Esophagus squamous epithelium (tissue), 5 donors: ENCODE measurements around the gene DYNLL1. TPM values are rescaled to one million over a fixed set of nuclear protein-coding genes. Genes with fewer than 3 reads are reported as not detected.

Experiments
- DNase-seq: peaks from one replicate; lab custom pipeline; 2025; lab: John Stamatoyannopoulos, UW
- H3K27ac ChIP-seq, 4 donors: fragments of 200-600 bp; sonication (generic); one replicate each; pipeline ENCODE4 v1.5.1; 2016 to 2019; ENCODE audit warnings: mild to moderate bottlenecking in 1 of 4
- H3K27me3 ChIP-seq, 4 donors: fragments of 200-600 bp; sonication (generic); 1 replicate in 3 of 4; 2 replicates in 1 of 4; pipeline versions ENCODE4 v1.5.1 to v1.6.0; 2017 to 2021; ENCODE audit warnings: antibody characterized with exemption in 1 of 4
- H3K36me3 ChIP-seq, 3 donors: fragments of 200-600 bp; sonication (generic); one replicate each; pipeline ENCODE4 v1.5.1; 2016 to 2019
- H3K4me1 ChIP-seq, 3 donors: fragments of 200-600 bp; sonication (generic); one replicate each; pipeline ENCODE4 v1.5.1; 2017 to 2019
- H3K4me3 ChIP-seq, 4 donors: fragments of 200-600 bp; sonication (generic); 1 replicate in 3 of 4; 2 replicates in 1 of 4; pipeline ENCODE4 v1.5.1; 2016 to 2019; ENCODE audit warnings: mild to moderate bottlenecking in 2 of 4, moderate library complexity in 1 of 4
- H3K9me3 ChIP-seq, 3 donors: fragments of 200-600 bp; sonication (generic); one replicate each; pipeline ENCODE4 v1.5.1; 2016 to 2019
- CTCF ChIP-seq, 6 experiments: fragments of 450-650 bp in 4 of 6; fragments of 200-600 bp in 2 of 6; sonication (generic) in 2 of 6; IDR thresholded peaks; one replicate each; pipeline ENCODE4 v1.5.1; 2016 to 2019; ENCODE audit warnings: antibody characterized with exemption in 6 of 6, mild to moderate bottlenecking in 4 of 6, moderate library complexity in 4 of 6
- POLR2A ChIP-seq, 4 donors: fragments of 450-650 bp; IDR thresholded peaks; one replicate each; pipeline ENCODE4 v1.6.1; 2017; ENCODE audit warnings: antibody characterized with exemption in 4 of 4, mild to moderate bottlenecking in 4 of 4, moderate library complexity in 3 of 4
- WGBS, 2 donors: methylation state at CpG; one replicate each; pipeline ENCODE4 v1.1.5; 2018; 5-methylcytosine and 5-hydroxymethylcytosine counted together
- intact Hi-C: fragments of 100-400 bp; cut with DNase I; formaldehyde crosslinking; loops from one replicate; pipeline ENCODE4 v1.15.0; 2022
- small RNA-seq, 4 donors: library from RNA; depleted of rRNA; stranded (forward); fragments of <200 nt; gene quantifications; one replicate each; pipeline ENCODE3, GENCODE V24; 2016
- total RNA-seq, 4 donors: library from RNA; depleted of rRNA; stranded (reverse); fragments of >200 nt; gene quantifications; one replicate each; pipeline ENCODE4 v1.1.0, GENCODE V29; 2016
- donor health status: DM: yes; HTN: yes; CAD: no.

DYNLL1 gene
- total RNA-seq, 4 donors from 2014 or later: 368 to 605 (median 490) TPM

- H3K27me3 ChIP-seq: no peaks in the 10 kb centered on the region
- peaks cover 44 to 90% (median 68%) of the 10 kb centered on the region in 3 donors for H3K4me1 ChIP-seq
- H3K9me3 ChIP-seq: no peaks in the 10 kb centered on the region
- DNase-seq: no peak
- TF ChIP-seq POLR2A (IDR thresholded peaks at IDR 0.05): no peak
- TF ChIP-seq CTCF (IDR thresholded peaks at IDR 0.05): no peak
- peaks cover 0 to 49% (median 4%) of the 10 kb centered on the region in 3 donors for H3K36me3 ChIP-seq
- peak overlapping the region; percentile 71 to 97 (median 86) for H3K27ac ChIP-seq
- intact Hi-C loops: no loop called here
- WGBS, 2 donors: 0 to 29% methylated on average over 1 of the region's 1 CpG
- H3K4me3 ChIP-seq: peak overlapping the region in 2 of 4 donors; percentile 63 to 82
Measured at GRCh38 chr12:120539303-120539702, 43.4 kb downstream of the DYNLL1 start.

DNA sequence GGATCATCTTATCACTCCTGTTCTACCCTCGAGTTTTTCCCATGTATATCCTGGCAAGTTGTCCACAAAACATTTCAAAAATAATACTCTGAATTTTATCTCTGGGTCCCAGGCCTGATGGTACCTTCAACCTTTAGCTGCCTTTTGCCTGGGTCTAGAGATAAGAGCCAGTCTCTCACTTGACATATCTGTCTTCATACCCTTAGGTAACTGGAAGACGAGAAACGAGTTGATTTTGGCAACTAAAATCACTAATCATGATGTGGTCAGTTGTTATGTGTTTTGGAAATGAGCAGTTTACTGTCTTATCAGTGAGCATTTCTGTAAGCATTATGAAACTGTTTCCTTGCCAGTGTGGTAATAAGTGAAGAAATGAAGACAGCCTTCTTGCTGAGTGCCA, 44.5 kb downstream of the DYNLL1 start:
- intact Hi-C loops: no loop called here
- H3K27me3 ChIP-seq: no peaks in the 10 kb centered on the region
- H3K27ac ChIP-seq: peak overlapping the region; percentile 49 to 97 (median 81)
- no peak overlapping the region for H3K4me3 ChIP-seq
- peaks cover 0 to 51% (median 4%) of the 10 kb centered on the region in 3 donors for H3K36me3 ChIP-seq
- DNase-seq: no peak
- TF ChIP-seq CTCF (IDR thresholded peaks at IDR 0.05): no peak
- no peak for TF ChIP-seq POLR2A (IDR thresholded peaks at IDR 0.05)
- H3K4me1 ChIP-seq: peaks cover 41 to 99% (median 68%) of the 10 kb centered on the region in 3 donors
- no peaks in the 10 kb centered on the region for H3K9me3 ChIP-seq
- 8 to 20% methylated on average over 3 of the region's 3 CpGs for WGBS, 2 donors

DNA sequence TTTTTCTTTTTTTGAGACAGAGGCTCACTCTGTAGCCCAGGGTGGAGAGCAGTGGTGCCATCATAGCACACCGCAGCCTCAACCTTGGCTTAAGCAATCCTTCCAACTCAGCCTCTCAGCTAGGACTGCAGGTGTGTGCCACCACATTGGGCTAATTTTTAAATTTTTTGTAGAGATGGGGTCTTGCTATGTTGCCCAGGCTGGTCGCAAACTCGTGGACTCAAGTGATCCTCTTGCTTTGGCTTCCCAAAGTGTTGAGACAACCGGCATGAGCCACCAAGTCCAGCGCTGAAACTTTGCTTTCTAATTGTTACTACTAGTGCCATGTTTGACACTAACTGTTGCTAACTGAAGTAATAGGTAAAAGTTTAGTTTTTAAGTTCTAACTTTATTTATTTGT, 46.3 kb downstream of the DYNLL1 start:
- intact Hi-C loops: no loop called here
- no peak overlapping the region for H3K4me3 ChIP-seq
- H3K4me1 ChIP-seq: peaks cover 29 to 92% (median 52%) of the 10 kb centered on the region in 3 donors
- H3K9me3 ChIP-seq: no peaks in the 10 kb centered on the region
- no peak for TF ChIP-seq POLR2A (IDR thresholded peaks at IDR 0.05)
- TF ChIP-seq CTCF (IDR thresholded peaks at IDR 0.05): no peak
- 96 to 98% methylated on average over 5 of the region's 5 CpGs for WGBS, 2 donors
- peaks cover 0 to 63% (median 9%) of the 10 kb centered on the region in 3 donors for H3K36me3 ChIP-seq
- H3K27me3 ChIP-seq: no peaks in the 10 kb centered on the region
- DNase-seq: no peak
- no peak overlapping the region for H3K27ac ChIP-seq

- Histone ChIP-seq H3K9me3 (no peaks in the 10 kb centered on the region), H3K27ac (no peak overlapping the region), H3K4me3 (no peak overlapping the region), H3K4me1 (peaks cover 4 to 84% (median 30%) of the 10 kb centered on the region in 3 donors), H3K36me3 (peaks cover 4 to 86% (median 17%) of the 10 kb centered on the region in 3 donors), H3K27me3 (no peaks in the 10 kb centered on the region)
- no peak for TF ChIP-seq POLR2A (IDR thresholded peaks at IDR 0.05)
- TF ChIP-seq CTCF (IDR thresholded peaks at IDR 0.05): no peak
- DNase-seq: no peak
- intact Hi-C loops: no loop called here
- WGBS, 2 donors: 79 to 80% methylated on average over 3 of the region's 3 CpGs
Measured at GRCh38 chr12:120544691-120545090, 48.8 kb downstream of the DYNLL1 start.

GRCh38 chr12:120546050-120546386, 50.1 kb downstream of the DYNLL1 start:
- H3K36me3 ChIP-seq: peaks cover 4 to 86% (median 18%) of the 10 kb centered on the region in 3 donors
- H3K9me3 ChIP-seq: no peaks in the 10 kb centered on the region
- TF ChIP-seq CTCF (IDR thresholded peaks at IDR 0.05) (no peak), POLR2A (IDR thresholded peaks at IDR 0.05) (no peak)
- intact Hi-C loops: no loop called here
- H3K4me3 ChIP-seq: no peak overlapping the region
- 76 to 79% methylated on average over 3 of the region's 3 CpGs for WGBS, 2 donors
- no peak for DNase-seq
- H3K4me1 ChIP-seq: peaks cover 0 to 84% (median 22%) of the 10 kb centered on the region in 3 donors
- no peaks in the 10 kb centered on the region for H3K27me3 ChIP-seq
- H3K27ac ChIP-seq: no peak overlapping the region

Small RNAs within 50 kb of the gene (small RNA-seq; reads per million reads assigned to genes)
- 0 reads per million in 4 donors for gene RF00019

Other genes with a start within 250 kb of the DYNLL1 start
- 10 to 100 TPM; 18.2 to 44.4 (median 21.4) TPM for gene PXN, start 230.4 kb upstream of the DYNLL1 start, total RNA-seq
- under 1 TPM in 3 of 4 donors, not detected in 1; under 0.01 TPM for gene RNU4-2, start 204.2 kb upstream of the DYNLL1 start, total RNA-seq
- gene RNU4-1, start 202.9 kb upstream of the DYNLL1 start, total RNA-seq: under 1 TPM in 3 of 4 donors, not detected in 1; under 0.01 TPM
- 1 to 10 TPM in 1 of 4 donors, under 1 TPM in 1, not detected in 2; 0.70 to 5.0 TPM for gene SIRT4, start 193.8 kb upstream of the DYNLL1 start, total RNA-seq
- not detected for gene PLA2G1B, start 168.3 kb upstream of the DYNLL1 start, total RNA-seq
- gene MSI1, start 126.9 kb upstream of the DYNLL1 start, total RNA-seq: under 1 TPM in 2 of 4 donors, not detected in 2; 0.09 to 0.19 TPM
- gene COX6A1, start 58.0 kb upstream of the DYNLL1 start, total RNA-seq: 100 to 1,000 TPM; 515 to 809 (median 685) TPM
- 10 to 100 TPM in 3 of 4 donors, 1 to 10 TPM in 1; 7.1 to 39.3 (median 23.3) TPM for gene TRIAP1, start 49.7 kb upstream of the DYNLL1 start, total RNA-seq
- gene GATC, start 49.7 kb upstream of the DYNLL1 start, total RNA-seq: 10 to 100 TPM in 3 of 4 donors, 1 to 10 TPM in 1; 8.1 to 19.8 (median 14.2) TPM
- gene SRSF9, start 26.4 kb upstream of the DYNLL1 start, total RNA-seq: 100 to 1,000 TPM in 1 of 4 donors, 10 to 100 TPM in 3; 85.6 to 128 (median 93.2) TPM
- gene COQ5, start 33.0 kb downstream of the DYNLL1 start, total RNA-seq: 10 to 100 TPM; 12.2 to 27.7 (median 20.3) TPM
- 100 to 1,000 TPM in 3 of 4 donors, 10 to 100 TPM in 1; 93.9 to 163 (median 120) TPM for gene RNF10, start 38.2 kb downstream of the DYNLL1 start, total RNA-seq
- 10 to 100 TPM; 15.6 to 28.1 (median 22.6) TPM for gene POP5, start 85.3 kb downstream of the DYNLL1 start, total RNA-seq
- 1 to 10 TPM in 2 of 4 donors, under 1 TPM in 2; 0.19 to 2.4 (median 1.3) TPM for gene CABP1, start 144.5 kb downstream of the DYNLL1 start, total RNA-seq
- gene MLEC, start 191.0 kb downstream of the DYNLL1 start, total RNA-seq: 10 to 100 TPM; 20.7 to 48.9 (median 34.3) TPM
- 10 to 100 TPM in 3 of 4 donors, 1 to 10 TPM in 1; 6.4 to 23.3 (median 12.4) TPM for gene UNC119B, start 214.3 kb downstream of the DYNLL1 start, total RNA-seq
- 10 to 100 TPM; 11.3 to 30.9 (median 19.6) TPM for gene ACADS, start 229.7 kb downstream of the DYNLL1 start, total RNA-seq